GM18858 (cell line): Measurements from ENCODE around the gene ACTR1B.
"Not testable (repeated sequence)": the region's sequence is repeated elsewhere in the genome, so short reads cannot be mapped to it uniquely, and the experiment has no call there.

Experiments
- ATAC-seq: cut with Tn5 transposase; IDR thresholded peaks from one replicate; pipeline ENCODE4 v1.9.1; 2021; ENCODE audit not compliant: unreplicated experiment

Gene ACTR1B

GRCh38 chr2:97663962-97664635 is at the start of gene ACTR1B:
ACTR1B (minus strand) TSS chr2:97664044; CDS start chr2:97663890, 154 bp downstream.
- ATAC-seq = peak; percentile 89

- no peak for ATAC-seq
Measured at GRCh38 chr2:97712693-97713295, 49.0 kb upstream of the ACTR1B start.

GRCh38 chr2:97712175-97712574 is 48.3 kb upstream of the ACTR1B start:
- ATAC-seq = not testable (repeated sequence)

GRCh38 chr2:97711394-97711711 is 47.5 kb upstream of the ACTR1B start:
- ATAC-seq = no peak

- ATAC-seq = no peak
Measured at GRCh38 chr2:97708608-97709007, 44.8 kb upstream of the ACTR1B start.

GRCh38 chr2:97708048-97708380 is 44.2 kb upstream of the ACTR1B start:
- ATAC-seq = no peak

GRCh38 chr2:97707362-97708047 is 43.7 kb upstream of the ACTR1B start:
- no peak for ATAC-seq

GRCh38 chr2:97706708-97707345 is 43.0 kb upstream of the ACTR1B start:
- no peak for ATAC-seq

- no peak for ATAC-seq
Measured at GRCh38 chr2:97706112-97706511, 42.3 kb upstream of the ACTR1B start.

- no peak for ATAC-seq
Measured at GRCh38 chr2:97704989-97705388, 41.1 kb upstream of the ACTR1B start.

- ATAC-seq = no peak
Measured at GRCh38 chr2:97703741-97704140, 39.9 kb upstream of the ACTR1B start.

- no peak for ATAC-seq
Measured at GRCh38 chr2:97702731-97703470, 39.1 kb upstream of the ACTR1B start.

- no peak for ATAC-seq
Measured at GRCh38 chr2:97701851-97702465, 38.1 kb upstream of the ACTR1B start.

GRCh38 chr2:97701186-97701585 is 37.3 kb upstream of the ACTR1B start:
- ATAC-seq = no peak

GRCh38 chr2:97699765-97700444 is 36.1 kb upstream of the ACTR1B start:
- no peak for ATAC-seq

- ATAC-seq = no peak
Measured at GRCh38 chr2:97698530-97698929, 34.7 kb upstream of the ACTR1B start.

- no peak for ATAC-seq
Measured at GRCh38 chr2:97697252-97698235, 33.7 kb upstream of the ACTR1B start.

- no peak for ATAC-seq
Measured at GRCh38 chr2:97695744-97696143, 31.9 kb upstream of the ACTR1B start.

GRCh38 chr2:97693476-97693875 is 29.6 kb upstream of the ACTR1B start:
- no peak for ATAC-seq
